Islet of Langerhans (tissue), 1 donor: Measurements from ENCODE around the gene TERT.
"Not testable (repeated sequence)": the region's sequence is repeated elsewhere in the genome, so short reads cannot be mapped to it uniquely, and the experiment has no call there.

Experiments
- FAIRE-seq: peaks from one replicate; lab custom pipeline; 2011; peaks lifted over from hg19 to GRCh38; lab: Jason Lieb, UNC

TERT gene

GRCh38 chr5:1294206-1294834 lies 548 bp downstream of the TERT start:
- FAIRE-seq: no peak

- FAIRE-seq: no peak
These were observed 1.3 kb downstream of the TERT start for GRCh38 chr5:1293416-1294205.

DNA sequence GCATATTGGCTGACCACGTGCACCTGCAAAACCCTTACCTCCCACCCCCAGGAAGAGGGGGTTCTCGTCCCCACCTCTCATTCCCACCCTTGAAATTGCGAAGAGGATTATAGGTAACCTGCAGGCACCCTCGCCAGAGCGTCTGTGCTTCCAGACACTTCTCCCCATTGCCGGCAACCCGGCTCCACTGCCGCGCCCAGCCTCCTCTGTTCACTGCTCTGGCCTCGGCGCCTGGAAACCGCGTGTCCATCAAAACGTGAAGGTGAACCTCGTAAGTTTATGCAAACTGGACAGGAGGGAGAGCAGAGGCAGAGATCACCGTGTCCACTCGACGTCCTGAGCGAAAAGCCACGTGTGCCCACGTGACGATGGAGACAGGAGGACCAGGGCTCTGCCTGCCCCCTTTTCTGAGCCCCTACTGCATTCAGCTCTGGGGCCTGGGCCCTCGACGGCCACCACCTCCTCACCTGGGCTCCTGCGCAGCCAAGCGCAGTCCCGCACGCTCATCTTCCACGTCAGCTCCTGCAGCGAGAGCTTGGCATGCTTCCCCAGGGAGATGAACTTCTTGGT lies 1.9 kb downstream of the TERT start:
- FAIRE-seq: no peak

- FAIRE-seq: no peak
These were observed 2.7 kb downstream of the TERT start for GRCh38 chr5:1292139-1292538.

DNA sequence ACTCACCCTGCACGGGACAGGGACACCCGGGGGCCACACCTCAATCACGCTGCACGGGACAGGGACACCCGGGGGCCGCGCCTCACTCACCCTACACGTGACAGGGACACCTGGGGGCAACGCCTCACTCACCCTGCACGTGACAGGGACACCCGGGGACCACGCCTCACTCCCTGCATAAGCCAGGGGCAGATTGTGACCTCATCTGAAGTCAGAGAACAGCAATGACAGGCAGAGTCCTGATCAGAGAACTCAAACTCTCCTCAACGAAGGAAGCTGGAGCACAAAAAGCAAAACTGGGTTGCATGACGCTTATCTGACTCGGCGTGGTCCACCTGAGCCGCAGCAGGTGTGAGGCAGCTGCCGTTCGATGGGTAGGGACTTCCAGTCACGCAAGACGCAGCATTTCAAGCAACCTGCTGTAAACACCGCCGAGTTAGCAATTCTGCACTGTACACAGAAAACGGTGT lies 3.2 kb downstream of the TERT start:
- FAIRE-seq: no peak

GRCh38 chr5:1290956-1291355 lies 3.9 kb downstream of the TERT start:
- not testable (repeated sequence) for FAIRE-seq

GRCh38 chr5:1289559-1289958 lies 5.3 kb downstream of the TERT start:
- FAIRE-seq: not testable (repeated sequence)

GRCh38 chr5:1288439-1289335 lies 6.2 kb downstream of the TERT start:
- FAIRE-seq: no peak

DNA sequence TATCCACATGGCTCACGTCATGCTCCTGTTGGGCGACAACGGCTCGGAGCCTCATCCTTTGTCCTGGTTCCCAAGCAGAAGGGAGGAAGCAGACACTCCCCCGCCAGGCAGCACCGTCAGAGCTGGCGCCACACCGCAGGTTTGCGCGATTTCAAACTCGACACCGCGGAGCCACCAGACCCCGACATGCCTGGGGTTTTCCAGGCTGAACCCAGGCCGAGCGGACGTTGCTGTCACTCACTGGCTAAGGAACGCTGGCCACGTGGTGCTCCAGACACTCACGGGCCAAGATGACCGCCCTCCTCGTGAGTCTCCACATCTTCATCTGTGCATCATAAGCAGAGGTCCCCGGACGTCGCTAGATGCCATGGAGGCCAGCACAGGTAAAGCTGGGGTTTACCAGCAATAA lies 9.0 kb downstream of the TERT start:
- FAIRE-seq: no peak

GRCh38 chr5:1285141-1285540 lies 9.7 kb downstream of the TERT start:
- FAIRE-seq: no peak

DNA sequence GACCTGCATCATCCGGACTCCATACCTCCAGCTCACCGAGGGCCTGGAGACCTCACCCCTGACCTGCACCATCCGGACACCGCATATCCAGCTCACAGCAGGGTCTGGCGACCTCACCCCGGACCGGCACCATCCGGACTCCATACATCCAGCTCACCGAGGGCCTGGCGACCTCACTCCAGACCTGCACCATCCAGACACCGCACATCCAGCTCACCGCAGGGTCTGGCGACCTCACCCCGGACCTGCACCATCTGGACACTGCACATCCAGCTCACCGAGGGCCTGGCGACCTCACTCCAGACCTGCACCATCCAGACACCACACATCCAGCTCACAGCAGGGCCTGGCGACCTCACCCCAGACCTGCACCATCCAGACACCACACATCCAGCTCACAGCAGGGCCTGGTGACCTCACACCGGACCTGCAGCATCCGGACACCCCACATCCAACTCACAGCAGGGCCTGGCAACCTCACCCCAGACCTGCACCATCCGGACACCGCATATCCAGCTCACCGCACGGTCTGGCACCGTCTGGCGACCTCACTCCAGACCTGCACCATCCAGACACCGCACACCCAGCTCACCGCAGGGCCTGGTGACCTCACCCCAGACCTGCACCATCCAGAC lies 10.4 kb downstream of the TERT start:
- not testable (repeated sequence) for FAIRE-seq

GRCh38 chr5:1283729-1284041 lies 11.2 kb downstream of the TERT start:
- not testable (repeated sequence) for FAIRE-seq

DNA sequence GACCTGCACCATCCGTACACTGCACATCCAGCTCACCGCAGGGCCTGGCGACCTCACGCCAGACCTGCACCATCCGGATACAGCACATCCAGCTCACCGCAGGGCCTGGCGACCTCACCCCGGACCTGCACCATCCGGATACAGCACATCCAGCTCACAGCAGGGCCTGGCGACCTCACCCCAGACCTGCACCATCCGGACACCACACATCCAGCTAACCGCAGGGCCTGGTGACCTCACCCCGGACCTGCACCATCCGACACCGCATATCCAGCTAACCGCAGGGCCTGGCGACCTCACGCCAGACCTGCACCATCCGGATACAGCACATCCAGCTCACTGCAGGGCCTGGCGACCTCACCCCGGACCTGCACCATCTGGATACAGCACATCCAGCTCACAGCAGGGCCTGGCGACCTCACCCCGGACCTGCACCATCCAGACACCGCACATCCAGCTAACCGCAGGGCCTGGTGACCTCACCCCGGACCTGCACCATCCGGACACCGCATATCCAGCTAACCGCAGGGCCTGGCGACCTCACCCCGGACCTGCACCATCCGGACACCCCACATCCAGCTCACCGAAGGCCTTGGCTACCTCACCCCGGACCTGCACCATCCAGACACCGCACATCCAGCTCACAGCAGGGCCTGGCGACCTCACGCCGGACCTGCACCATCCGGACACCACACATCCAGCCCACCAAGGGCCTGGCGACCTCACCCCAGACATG lies 11.7 kb downstream of the TERT start:
- FAIRE-seq: not testable (repeated sequence)

DNA sequence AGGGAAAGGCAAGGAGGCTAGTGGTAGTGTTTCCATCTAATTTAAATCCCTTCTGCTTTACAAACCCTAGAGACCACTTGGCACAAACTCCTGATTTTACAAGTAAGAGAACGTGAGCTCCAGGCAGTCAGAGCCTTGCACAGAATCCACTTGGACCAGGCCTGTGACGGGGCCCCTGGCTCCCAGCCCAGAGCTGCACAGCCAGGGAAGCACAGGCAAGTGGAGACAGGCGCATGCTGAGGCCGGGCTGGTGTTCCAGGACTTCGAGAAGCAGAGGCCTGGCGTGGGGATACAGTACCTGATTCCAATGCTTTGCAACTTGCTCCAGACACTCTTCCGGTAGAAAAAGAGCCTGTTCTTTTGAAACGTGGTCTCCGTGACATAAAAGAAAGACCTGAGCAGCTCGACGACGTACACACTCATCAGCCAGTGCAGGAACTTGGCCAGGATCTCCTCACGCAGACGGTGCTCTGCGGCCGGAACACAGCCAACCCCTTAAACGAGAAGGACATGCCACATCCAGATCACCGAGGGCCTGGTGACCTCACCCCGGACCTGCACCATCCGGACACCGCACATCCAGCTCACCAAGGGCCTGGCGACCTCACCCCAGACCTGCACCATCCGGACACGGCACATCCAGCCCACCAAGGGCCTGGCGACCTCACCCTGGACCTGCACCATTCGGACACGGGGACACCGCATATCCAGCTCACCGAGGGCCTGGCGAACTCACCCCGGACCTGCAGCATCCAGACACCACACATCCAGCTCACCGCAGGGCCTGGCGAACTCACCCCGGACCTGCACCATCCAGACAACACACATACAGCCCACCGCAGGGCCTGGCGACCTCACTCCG lies 12.5 kb downstream of the TERT start:
- FAIRE-seq: no peak

GRCh38 chr5:1281038-1281882 lies 13.6 kb downstream of the TERT start:
- no peak for FAIRE-seq

DNA sequence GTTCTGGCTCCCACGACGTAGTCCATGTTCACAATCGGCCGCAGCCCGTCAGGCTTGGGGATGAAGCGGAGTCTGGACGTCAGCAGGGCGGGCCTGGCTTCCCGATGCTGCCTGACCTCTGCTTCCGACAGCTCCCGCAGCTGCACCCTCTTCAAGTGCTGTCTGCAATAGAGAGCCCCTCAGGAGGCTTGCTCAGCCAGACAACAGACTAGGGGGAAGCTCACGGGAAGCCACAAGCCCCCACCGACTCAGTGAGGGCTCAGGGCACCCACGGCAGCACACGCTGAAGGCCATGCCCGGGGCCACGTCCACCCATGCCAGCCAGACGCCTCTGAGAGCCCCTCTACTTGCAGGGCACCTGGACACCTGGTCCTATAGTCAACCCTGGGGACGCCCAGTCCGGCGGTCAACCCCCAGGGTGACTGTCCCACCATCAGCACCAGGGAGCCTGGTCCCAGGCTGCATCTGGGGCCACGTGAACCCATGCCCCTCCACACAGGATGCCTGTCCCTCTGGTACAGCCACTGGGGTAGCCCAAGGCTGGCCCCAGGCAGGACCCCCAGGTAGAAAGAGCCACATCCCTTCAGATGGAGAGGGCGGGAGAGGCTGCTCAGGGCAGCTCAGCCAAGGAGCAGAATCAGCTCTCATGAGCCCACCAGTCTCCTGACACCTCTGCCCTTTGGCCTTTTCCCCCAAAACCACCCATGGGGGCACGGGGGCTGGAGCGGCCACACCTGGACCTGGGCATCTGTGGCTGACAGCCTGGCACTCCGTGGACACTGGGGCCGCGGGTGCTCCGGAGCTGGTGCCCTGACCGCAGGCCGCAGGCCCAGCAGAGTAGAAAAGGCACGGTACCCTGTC lies 14.5 kb downstream of the TERT start:
- FAIRE-seq: no peak

GRCh38 chr5:1279443-1280151 lies 15.3 kb downstream of the TERT start:
- FAIRE-seq: no peak
